Heart left ventricle (tissue), 16 donors: Measurements from ENCODE around the gene CHN2. TPM values are rescaled to one million over a fixed set of nuclear protein-coding genes. Genes with fewer than 3 reads are reported as not detected.
A peak's percentile ranks its signal among the peaks of the same experiment; 100 is the strongest.

Experiments used
- ATAC-seq, 4 donors: fragments of 200-7000 bp; cut with Tn5 transposase; one replicate each; pipeline ENCODE4 v1.9.1; 2020 to 2022; ENCODE audit warnings: moderate library complexity in 4 of 4, mild to moderate bottlenecking in 3 of 4, moderate number of reproducible peaks in 1 of 4
- DNase-seq, 5 donors: peaks; one replicate each; pipeline ENCODE4 v3.0.0-alpha.2; 2020
- H3K27ac ChIP-seq, 12 donors: fragments of 200-600 bp; sonication (generic) in 4 of 12; one replicate each; pipeline versions ENCODE4 v1.5.0 to v1.8.0; 2016 to 2022; ENCODE audit warnings: mild to moderate bottlenecking in 2 of 12
- H3K27me3 ChIP-seq, 9 donors: fragments of 200-600 bp; sonication (generic) in 2 of 9; one replicate each; pipeline versions ENCODE4 v1.5.1 to v1.8.0; 2016 to 2022; ENCODE audit warnings: mild to moderate bottlenecking in 3 of 9
- H3K36me3 ChIP-seq, 9 donors: fragments of 200-600 bp; sonication (generic) in 2 of 9; one replicate each; pipeline versions ENCODE4 v1.5.0 to v1.8.0; 2018 to 2022; ENCODE audit warnings: mild to moderate bottlenecking in 2 of 9
- H3K4me1 ChIP-seq, 12 donors: fragments of 200-600 bp; sonication (generic) in 4 of 12; one replicate each; pipeline versions ENCODE4 v1.5.0 to v1.8.0; 2016 to 2022; ENCODE audit warnings: mild to moderate bottlenecking in 3 of 12
- H3K4me3 ChIP-seq, 12 donors: fragments of 200-600 bp; sonication (generic) in 4 of 12; one replicate each; pipeline versions ENCODE4 v1.5.0 to v1.8.0; 2017 to 2022; ENCODE audit warnings: mild to moderate bottlenecking in 9 of 12, moderate library complexity in 4 of 12
- H3K9me3 ChIP-seq, 12 donors: fragments of 200-600 bp; sonication (generic) in 4 of 12; one replicate each; pipeline versions ENCODE4 v1.5.0 to v1.8.0; 2016 to 2022; ENCODE audit warnings: mild to moderate bottlenecking in 1 of 12
- CTCF ChIP-seq, 12 donors: fragments of 200-600 bp; sonication (generic) in 4 of 12; IDR thresholded peaks; one replicate each; pipeline versions ENCODE4 v1.5.0 to v1.8.0; 2018 to 2022; ENCODE audit warnings: antibody characterized with exemption in 12 of 12, mild to moderate bottlenecking in 5 of 12
- POLR2A ChIP-seq, 2 donors: fragments of 450-650 bp; IDR thresholded peaks; one replicate each; pipeline ENCODE4 v1.6.1; 2017; ENCODE audit warnings: antibody characterized with exemption in 2 of 2, mild to moderate bottlenecking in 2 of 2, moderate library complexity in 2 of 2
- WGBS, 4 donors: extraction: QIAGEN DNeasy Blood & Tissue Kit in 2 of 4; methylation state at CpG; one replicate each; pipeline versions ENCODE4 v1.1.5 to v1.1.7; 2013 to 2018; 5-methylcytosine and 5-hydroxymethylcytosine counted together
- intact Hi-C, 10 donors: fragments of 100-400 bp; cut with DNase I; formaldehyde crosslinking; loops; one replicate each; pipeline versions ENCODE4 v1.11.1 to v1.14.2; 2022
- polyA plus RNA-seq, 2 donors: library from polyadenylated mRNA; stranded (reverse); fragments of 200-250 nt; gene quantifications; one replicate each; pipeline ENCODE4 v1.2.3, GENCODE V29; 2013
- total RNA-seq, 9 donors: library from RNA; depleted of rRNA in 2 of 9; stranded (reverse); fragments of >200 nt in 2 of 9; fragmentation: NEBNext Ultra II Directional in 3 of 9; extraction: Animal tissue kit (Norgen Biotek cat#: 25700) in 3 of 9; gene quantifications; one replicate each; pipeline versions ENCODE4 v1.1.0 to v1.2.4, GENCODE V29; 2016 to 2023
- donor health status: ischemic (EF 13 %, LVEDD 7.1; RV severe dilation, severe dysfunction).
- donor health status: healthy with polysubstance abuse.
- donor health status: DM: no; HTN: yes; CAD: no.
- donor health status: DM: no; HTN: no; CAD: no.
- donor health status: ischemic (EF 25% LVEDD 6.9; RV normal size, moderate dysfunction).
- donor health status: ischemic (EF 25% LVEDD 5.7; RV mildly dilated, moderate dysfunction).
- donor health status: healthy.
- donor health status: DM: yes; HTN: yes; CAD: no.
- donor health status: ischemic (EF 35%, LVEDD 5.7; RV mildly dilated, moderate dysfunction).
- donor health status: nonischemic (EF 11% LVEDD 7.7; RV severe dilation, severe dysfunction).
- donor health status: DM: yes; HTN: yes; CAD: no.
- donor health status: PGD.
- donor health status: ischemic (EF 29% LVEDD 5.4; RV normal size, mild dysfunction).
- donor health status: nonischemic (EF 23%, LVEDD 6.1; RV moderate dilation, normal function).

Gene CHN2
- total and polyA plus RNA-seq, 11 donors, result 11.2 to 54.4 (median 33.6) TPM

DNA sequence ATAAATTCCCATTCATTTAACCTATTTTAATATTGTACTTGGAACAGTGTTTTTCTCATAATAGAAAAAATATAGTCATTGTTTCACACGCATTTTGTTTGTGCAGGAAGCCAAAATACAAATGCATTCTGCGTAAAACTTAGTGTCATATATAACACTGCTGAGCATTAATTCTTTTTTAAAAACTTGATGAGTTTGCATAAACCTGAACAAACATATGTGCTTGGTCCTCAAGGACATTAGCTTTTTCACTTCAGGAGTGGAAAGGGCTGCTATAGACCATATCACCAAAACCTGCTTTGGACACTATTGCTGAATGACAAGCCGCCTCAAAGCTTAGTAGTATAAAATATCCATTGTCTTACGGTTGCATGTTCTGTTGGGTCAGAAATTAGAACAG is 267.4 kb downstream of the CHN2 start:
- 96 to 97% (median 96%) methylated on average over 4 of the region's 4 CpGs for WGBS, 4 donors
- Histone ChIP-seq H3K27me3 (no peaks in the 10 kb centered on the region), H3K36me3 (no peaks in the 10 kb centered on the region), H3K9me3 (no peaks in the 10 kb centered on the region), H3K4me1 (peaks cover 0 to 26% (median 4%) of the 10 kb centered on the region in 12 donors), H3K4me3 (no peak overlapping the region), H3K27ac (no peak overlapping the region)
- ATAC-seq (no peak), DNase-seq (no peak)
- intact Hi-C loops, result no loop called here
- no peak for TF ChIP-seq CTCF (IDR thresholded peaks at IDR 0.05)
- TF ChIP-seq POLR2A (IDR thresholded peaks at IDR 0.05), result no peak

DNA sequence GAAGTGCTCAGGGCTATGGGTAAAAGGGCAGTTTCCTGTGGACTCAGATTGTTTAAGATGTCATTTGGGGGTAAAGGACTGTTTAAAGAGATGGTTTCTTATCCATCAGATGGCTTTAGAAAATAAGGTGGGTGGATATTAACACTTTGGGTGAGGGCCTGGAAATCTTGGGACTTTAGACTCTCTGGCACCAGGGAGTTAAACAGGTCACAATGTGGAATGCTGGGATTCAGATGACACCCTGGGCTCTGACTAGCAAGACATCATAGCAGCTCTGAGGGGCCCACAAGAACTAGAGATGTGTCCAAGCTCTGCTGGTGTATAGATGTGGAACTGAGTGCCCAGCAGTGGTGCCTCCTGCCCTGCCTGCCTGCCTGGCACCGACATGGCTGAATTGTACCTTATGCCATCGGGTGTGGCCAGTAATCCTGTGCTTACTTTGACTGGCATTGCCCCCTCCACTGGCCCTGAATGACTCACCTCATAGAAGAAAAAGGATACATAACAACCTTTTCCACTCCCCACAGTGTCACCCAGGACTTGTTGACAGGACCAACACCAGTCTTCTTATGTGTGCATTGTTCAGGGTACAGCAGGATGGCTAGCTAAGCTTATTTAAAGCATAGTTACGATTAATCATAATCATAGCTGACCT is 269.1 kb downstream of the CHN2 start:
- H3K36me3 ChIP-seq, result no peaks in the 10 kb centered on the region
- ATAC-seq (peak; percentile 64 to 89 (median 76)), DNase-seq (peak in 1 of 5 donors; percentile 40)
- TF ChIP-seq CTCF (IDR thresholded peaks at IDR 0.05) (no peak), POLR2A (IDR thresholded peaks at IDR 0.05) (no peak)
- H3K27ac ChIP-seq, result no peak overlapping the region
- intact Hi-C loops, result no loop called here
- H3K4me3 ChIP-seq, result no peak overlapping the region
- 52 to 61% (median 60%) methylated on average over 3 of the region's 3 CpGs for WGBS, 4 donors
- H3K4me1 ChIP-seq, result peaks cover 0 to 27% (median 4%) of the 10 kb centered on the region in 12 donors
- no peaks in the 10 kb centered on the region for H3K9me3 ChIP-seq
- no peaks in the 10 kb centered on the region for H3K27me3 ChIP-seq

- H3K4me1 ChIP-seq, result peaks cover 0 to 38% (median 7%) of the 10 kb centered on the region in 12 donors
- intact Hi-C loops, result no loop called here
- no peak overlapping the region for H3K4me3 ChIP-seq
- no peaks in the 10 kb centered on the region for H3K9me3 ChIP-seq
- WGBS, 4 donors, result 75 to 82% (median 76%) methylated on average over 3 of the region's 3 CpGs
- no peak for ATAC-seq
- no peaks in the 10 kb centered on the region for H3K36me3 ChIP-seq
- TF ChIP-seq POLR2A (IDR thresholded peaks at IDR 0.05) (no peak), CTCF (IDR thresholded peaks at IDR 0.05) (no peak)
- no peak overlapping the region for H3K27ac ChIP-seq
- DNase-seq, result no peak
- no peaks in the 10 kb centered on the region for H3K27me3 ChIP-seq
Measured at GRCh38 chr7:29464753-29465152, 270.2 kb downstream of the CHN2 start.

GRCh38 chr7:29467193-29467926 is 272.8 kb downstream of the CHN2 start:
- no peaks in the 10 kb centered on the region for H3K9me3 ChIP-seq
- 69 to 84% (median 78%) methylated on average over 5 of the region's 5 CpGs for WGBS, 4 donors
- H3K36me3 ChIP-seq, result no peaks in the 10 kb centered on the region
- no peaks in the 10 kb centered on the region for H3K27me3 ChIP-seq
- DNase-seq (no peak), ATAC-seq (no peak)
- peaks cover 0 to 46% (median 8%) of the 10 kb centered on the region in 12 donors for H3K4me1 ChIP-seq
- no peak for TF ChIP-seq POLR2A (IDR thresholded peaks at IDR 0.05)
- no peak for TF ChIP-seq CTCF (IDR thresholded peaks at IDR 0.05)
- no peak overlapping the region for H3K4me3 ChIP-seq
- intact Hi-C loops, result no loop called here
- H3K27ac ChIP-seq, result no peak overlapping the region
